PFSK-1 (cell line): ENCODE results near the gene TPRX1.

Experiments used
- FOXP2 ChIP-seq: optimal IDR thresholded peaks from 2 replicates; pipeline ENCODE3; 2011; ENCODE audit warnings: borderline replicate concordance, control low read depth, inconsistent platforms; ENCODE audit not compliant: insufficient read depth; ENCODE audit errors: extremely low read length, extremely low read depth
- POLR2AphosphoS5 ChIP-seq: IDR thresholded peaks from 2 replicates; pipeline ENCODE4 v1.6.1; 2012; ENCODE audit warnings: low read depth, mild to moderate bottlenecking, control low read depth, low read length, moderate library complexity
- REST ChIP-seq, 2 experiments: IDR thresholded peaks; 2 replicates each; pipeline versions ENCODE4 v1.6.1 to v1.8.0; 2011 to 2012; ENCODE audit warnings: low read depth in 2 of 2, low read length in 2 of 2, control low read depth in 1 of 2, inconsistent platforms in 1 of 2, mild to moderate bottlenecking in 1 of 2, moderate library complexity in 1 of 2; ENCODE audit not compliant: insufficient read depth in 1 of 2
- SIN3A ChIP-seq: IDR thresholded peaks from 2 replicates; pipeline ENCODE4 v1.6.1; 2012; ENCODE audit warnings: mild to moderate bottlenecking, low read length, moderate library complexity, borderline replicate concordance; ENCODE audit not compliant: insufficient read depth
- TAF1 ChIP-seq: IDR thresholded peaks from 2 replicates; pipeline ENCODE4 v1.6.1; 2012; ENCODE audit warnings: low read length, control low read depth, borderline replicate concordance; ENCODE audit not compliant: insufficient read depth

Gene TPRX1

GRCh38 chr19:47813304-47813994, 9.1 kb upstream of the TPRX1 start:
- TF ChIP-seq REST (IDR thresholded peaks at IDR 0.05; ENCODE audit: insufficient read depth in 1 of 2, low read depth in 2 of 2, low read length in 2 of 2) = no peak
- TF ChIP-seq POLR2AphosphoS5 = no peak
- peak; percentile 50 for TF ChIP-seq FOXP2
- no peak for TF ChIP-seq SIN3A
- TF ChIP-seq TAF1 = no peak

GRCh38 chr19:47806435-47806834, 2.1 kb upstream of the TPRX1 start:
- TF ChIP-seq REST (IDR thresholded peaks at IDR 0.05; ENCODE audit: insufficient read depth in 1 of 2, low read depth in 2 of 2, low read length in 2 of 2) (no peak), TAF1 (no peak), FOXP2 (no peak), SIN3A (no peak), POLR2AphosphoS5 (no peak)

GRCh38 chr19:47805313-47805712, 962 bp upstream of the TPRX1 start:
- TF ChIP-seq SIN3A = no peak

- no peak for TF ChIP-seq TAF1
- no peak for TF ChIP-seq SIN3A
- no peak for TF ChIP-seq POLR2AphosphoS5
- no peak for TF ChIP-seq FOXP2
- no peak for TF ChIP-seq REST (IDR thresholded peaks at IDR 0.05; ENCODE audit: insufficient read depth in 1 of 2, low read depth in 2 of 2, low read length in 2 of 2)
Observed at GRCh38 chr19:47802521-47803043, 1.8 kb downstream of the TPRX1 start.

GRCh38 chr19:47801270-47801669, 3.1 kb downstream of the TPRX1 start:
- TF ChIP-seq FOXP2 = no peak
- no peak for TF ChIP-seq POLR2AphosphoS5
- no peak for TF ChIP-seq TAF1
- TF ChIP-seq SIN3A = no peak
- no peak for TF ChIP-seq REST (IDR thresholded peaks at IDR 0.05; ENCODE audit: insufficient read depth in 1 of 2, low read depth in 2 of 2, low read length in 2 of 2)
